HepG2 (cell line): Measurements from ENCODE around the gene KSR1.

ENCODE experiments used
- CEBPB ChIP-seq: IDR thresholded peaks from 2 replicates; pipeline ENCODE4 v1.6.1; 2011; ENCODE audit warnings: low read depth, low read length, improper control_type of control experiment, borderline replicate concordance
- CTCF ChIP-seq: sonication (generic); formaldehyde crosslinking; IDR thresholded peaks from 2 replicates; pipeline ENCODE4 v1.5.0; 2020; ENCODE audit warnings: mild to moderate bottlenecking, missing genetic modification reagents, moderate library complexity
- FOXK2 ChIP-seq: fragments of 450-650 bp; IDR thresholded peaks from 2 replicates; pipeline ENCODE4 v1.6.1; 2016
- HDAC6 ChIP-seq: fragments of 200-600 bp; sonication (generic); IDR thresholded peaks from 2 replicates; pipeline ENCODE4 v1.7.0; 2017; ENCODE audit warnings: mild to moderate bottlenecking, antibody characterized with exemption, low read length, low read depth
- POLR2AphosphoS5 ChIP-seq: IDR thresholded peaks from 2 replicates; pipeline ENCODE4 v1.6.1; 2012; ENCODE audit warnings: low read depth, low read length
- SMARCE1 ChIP-seq: fragments of 450-650 bp; IDR thresholded peaks from 2 replicates; pipeline ENCODE4 v1.6.1; 2017; ENCODE audit warnings: borderline replicate concordance
- SP2 ChIP-seq: sonication (generic); formaldehyde crosslinking; IDR thresholded peaks from 2 replicates; pipeline ENCODE4 v1.5.1; 2020; ENCODE audit warnings: mild to moderate bottlenecking, missing genetic modification reagents
- TAF1 ChIP-seq: sonication (generic); formaldehyde crosslinking; IDR thresholded peaks from 2 replicates; pipeline ENCODE4 v1.4.0; 2020; ENCODE audit warnings: missing genetic modification reagents
- ZBTB26 ChIP-seq: IDR thresholded peaks from 2 replicates; pipeline ENCODE4 v1.6.1; 2016; ENCODE audit warnings: missing compliant biosample characterization, missing genetic modification reagents, borderline replicate concordance
- ZNF30 ChIP-seq: sonication (generic); formaldehyde crosslinking; IDR thresholded peaks from 2 replicates; pipeline ENCODE4 v1.5.0; 2020; ENCODE audit warnings: mild to moderate bottlenecking, missing genetic modification reagents
- ZNF639 ChIP-seq: conservative IDR thresholded peaks from 2 replicates; pipeline ENCODE4 v1.6.1; 2018; ENCODE audit warnings: missing genetic modification reagents
- ZNF644 ChIP-seq: IDR thresholded peaks from 2 replicates; pipeline ENCODE4 v1.6.1; 2016; ENCODE audit warnings: low read depth
- ZNF782 ChIP-seq: sonication (generic); formaldehyde crosslinking; IDR thresholded peaks from 2 replicates; pipeline ENCODE4 v1.4.0; 2020; ENCODE audit warnings: missing genetic modification reagents, mild to moderate bottlenecking, borderline replicate concordance

- TF ChIP-seq CEBPB (no peak), SP2 (CRISPR knock-in tag) (no peak), ZBTB26 (CRISPR knock-in tag) (no peak), FOXK2 (no peak), TAF1 (CRISPR knock-in tag) (no peak), CTCF (CRISPR knock-in tag) (no peak), ZNF30 (CRISPR knock-in tag) (no peak), HDAC6 (no peak), ZNF644 (CRISPR knock-in tag) (no peak), ZNF639 (CRISPR knock-in tag) (no peak), POLR2AphosphoS5 (no peak), ZNF782 (CRISPR knock-in tag) (no peak), SMARCE1 (no peak)
Measured at GRCh38 chr17:27422601-27423000, 33.6 kb upstream of the KSR1 start.
